Activated CD4-positive, alpha-beta T cell treated with anti-CD3 and anti-CD28 coated beads, Interleukin-2, amount 10 ng/mL, durations not matched to agents 24 days and 14 days (primary cell): ENCODE data around the gene MTIF2. TPM values are rescaled to one million over a fixed set of nuclear protein-coding genes. Genes with fewer than 3 reads are reported as not detected.
"Not testable (repeated sequence)": the region's sequence is repeated elsewhere in the genome, so short reads cannot be mapped to it uniquely, and the experiment has no call there.

Source experiments
- DNase-seq: peaks from one replicate; pipeline ENCODE4 v3.0.0; 2022
- H3K27ac Mint-ChIP-seq: one replicate; pipeline ENCODE4 v1.8.0; 2022; ENCODE audit warnings: mild to moderate bottlenecking, mixed read lengths
- H3K27me3 Mint-ChIP-seq: one replicate; pipeline ENCODE4 v1.8.0; 2022; ENCODE audit warnings: mixed read lengths
- H3K36me3 Mint-ChIP-seq: one replicate; pipeline ENCODE4 v1.8.0; 2022; ENCODE audit warnings: low read depth, mild to moderate bottlenecking, mixed read lengths
- H3K4me1 Mint-ChIP-seq: one replicate; pipeline ENCODE4 v1.8.0; 2021; ENCODE audit warnings: mixed read lengths
- H3K4me3 Mint-ChIP-seq: one replicate; pipeline ENCODE4 v1.8.0; 2022; ENCODE audit warnings: mild to moderate bottlenecking, moderate library complexity, mixed read lengths
- H3K9me3 Mint-ChIP-seq: one replicate; pipeline ENCODE4 v1.8.0; 2021; ENCODE audit warnings: mixed read lengths
- intact Hi-C: fragments of 100-400 bp; cut with micrococcal nuclease; formaldehyde crosslinking; loops from one replicate; pipeline ENCODE4 v1.15.1; 2023
- total RNA-seq: library from RNA; stranded (reverse); gene quantifications from 2 replicates; pipeline ENCODE4 v1.2.3, GENCODE V29; 2022

MTIF2 gene
- total RNA-seq, 1 donor from 2014 or later, result 45.7 TPM

GRCh38 chr2:55204536-55204935 is 64.5 kb downstream of the MTIF2 start:
- H3K9me3 Mint-ChIP-seq, result peaks cover 21% of the 10 kb centered on the region
- intact Hi-C loops, result no loop called here
- H3K4me3 Mint-ChIP-seq, result no peak overlapping the region

GRCh38 chr2:55200416-55200815 is 68.6 kb downstream of the MTIF2 start:
- H3K9me3 Mint-ChIP-seq, result peaks cover 26% of the 10 kb centered on the region
- no peaks in the 10 kb centered on the region for H3K4me1 Mint-ChIP-seq
- no peak for DNase-seq
- H3K36me3 Mint-ChIP-seq, result peaks cover 49% of the 10 kb centered on the region
- intact Hi-C loops, result no loop called here
- no peaks in the 10 kb centered on the region for H3K27me3 Mint-ChIP-seq
- no peak overlapping the region for H3K4me3 Mint-ChIP-seq
- no peak overlapping the region for H3K27ac Mint-ChIP-seq

More at GRCh38 chr2:55204536-55204935, 64.5 kb downstream of the MTIF2 start:
- DNase-seq, result no peak
- peaks cover 38% of the 10 kb centered on the region for H3K36me3 Mint-ChIP-seq
- H3K27ac Mint-ChIP-seq, result no peak overlapping the region
- H3K4me1 Mint-ChIP-seq, result no peaks in the 10 kb centered on the region
- H3K27me3 Mint-ChIP-seq, result no peaks in the 10 kb centered on the region

- Mint-ChIP-seq H3K9me3 (peaks cover 15% of the 10 kb centered on the region), H3K36me3 (peaks cover 31% of the 10 kb centered on the region), H3K27ac (no peak overlapping the region)
Observed at GRCh38 chr2:55196526-55196925, 72.5 kb downstream of the MTIF2 start.

GRCh38 chr2:55191888-55192287 is 77.1 kb downstream of the MTIF2 start:
- intact Hi-C loops, result not testable (repeated sequence)

More at GRCh38 chr2:55196526-55196925, 72.5 kb downstream of the MTIF2 start:
- no peaks in the 10 kb centered on the region for H3K27me3 Mint-ChIP-seq
- no peak overlapping the region for H3K4me3 Mint-ChIP-seq
- intact Hi-C loops, result no loop called here
- DNase-seq, result no peak
- H3K4me1 Mint-ChIP-seq, result no peaks in the 10 kb centered on the region

GRCh38 chr2:55186837-55187236 is 82.2 kb downstream of the MTIF2 start:
- not testable (repeated sequence) for H3K9me3 Mint-ChIP-seq, H3K27ac Mint-ChIP-seq
- peaks cover 13% of the 10 kb centered on the region for H3K36me3 Mint-ChIP-seq

More at GRCh38 chr2:55191888-55192287, 77.1 kb downstream of the MTIF2 start:
- not testable (repeated sequence) for H3K27me3 Mint-ChIP-seq, H3K27ac Mint-ChIP-seq, DNase-seq, H3K9me3 Mint-ChIP-seq, H3K4me3 Mint-ChIP-seq, H3K4me1 Mint-ChIP-seq
- H3K36me3 Mint-ChIP-seq, result peaks cover 17% of the 10 kb centered on the region

More at GRCh38 chr2:55186837-55187236, 82.2 kb downstream of the MTIF2 start:
- intact Hi-C loops, H3K27me3 Mint-ChIP-seq, DNase-seq, H3K4me1 Mint-ChIP-seq, H3K4me3 Mint-ChIP-seq: not testable (repeated sequence)

Other genes starting within 250 kb of the MTIF2 start
- gene RTN4, start 218.8 kb downstream of the MTIF2 start, total RNA-seq, result 86.9 and 90.1 TPM in 2 replicates
- 7.3 and 10.1 TPM in 2 replicates for gene CLHC1, start 36.9 kb downstream of the MTIF2 start, total RNA-seq
- gene RPS27A, start 36.5 kb downstream of the MTIF2 start, total RNA-seq, result 1,064 and 1,070 TPM in 2 replicates
- 9.5 and 9.8 TPM in 2 replicates for gene CCDC88A, start 150.6 kb upstream of the MTIF2 start, total RNA-seq